ENCODE measurements around the gene PCLO. TPM values are rescaled to one million over a fixed set of nuclear protein-coding genes. Genes with fewer than 3 reads are reported as not detected.
A peak's percentile ranks its signal among the peaks of the same experiment; 100 is the strongest.

PCLO gene
- total RNA-seq, 4 donors from 2014 or later = 2.3 to 5.0 (median 2.7) TPM

DNA sequence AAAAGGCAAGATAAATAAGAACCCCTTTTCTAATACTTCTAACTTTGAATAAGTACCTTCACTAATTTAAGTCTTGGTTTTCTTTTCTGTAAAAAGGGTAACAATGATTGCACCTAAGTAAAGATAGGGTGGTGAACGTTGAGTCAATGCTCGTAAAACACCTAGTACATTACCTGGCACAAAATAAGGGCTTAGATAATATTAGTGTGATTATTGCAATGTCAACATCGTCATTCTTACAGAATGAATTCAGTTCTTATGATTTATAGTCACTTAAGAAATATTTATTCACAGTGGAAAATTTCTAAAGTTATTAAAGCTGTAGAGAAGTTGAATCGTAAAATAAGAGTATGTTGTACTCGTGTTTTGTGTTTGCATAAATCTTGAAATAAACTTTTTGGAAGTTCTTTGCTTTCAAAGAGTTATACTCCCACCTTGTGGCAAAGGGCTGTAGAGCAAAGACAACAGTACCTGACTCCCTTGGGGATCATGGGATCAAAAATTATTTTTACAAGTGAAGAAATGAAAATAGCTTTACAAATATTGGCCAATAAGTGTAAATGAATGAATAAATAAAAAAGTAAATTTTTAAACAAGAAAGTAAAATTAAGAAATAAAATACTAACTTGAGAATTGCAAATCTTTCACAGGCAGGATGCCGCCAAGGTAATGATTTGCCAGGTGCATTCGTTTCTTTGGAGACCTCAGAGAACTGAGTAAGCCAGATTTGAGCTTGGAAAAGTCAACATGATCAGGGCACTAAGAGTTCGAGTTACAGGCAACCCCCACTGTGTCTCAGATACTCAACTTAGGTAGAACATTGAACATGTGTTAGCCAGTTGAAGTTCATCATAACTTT, 433.3 kb downstream of the PCLO start:
- TF ChIP-seq, protein P1, sequence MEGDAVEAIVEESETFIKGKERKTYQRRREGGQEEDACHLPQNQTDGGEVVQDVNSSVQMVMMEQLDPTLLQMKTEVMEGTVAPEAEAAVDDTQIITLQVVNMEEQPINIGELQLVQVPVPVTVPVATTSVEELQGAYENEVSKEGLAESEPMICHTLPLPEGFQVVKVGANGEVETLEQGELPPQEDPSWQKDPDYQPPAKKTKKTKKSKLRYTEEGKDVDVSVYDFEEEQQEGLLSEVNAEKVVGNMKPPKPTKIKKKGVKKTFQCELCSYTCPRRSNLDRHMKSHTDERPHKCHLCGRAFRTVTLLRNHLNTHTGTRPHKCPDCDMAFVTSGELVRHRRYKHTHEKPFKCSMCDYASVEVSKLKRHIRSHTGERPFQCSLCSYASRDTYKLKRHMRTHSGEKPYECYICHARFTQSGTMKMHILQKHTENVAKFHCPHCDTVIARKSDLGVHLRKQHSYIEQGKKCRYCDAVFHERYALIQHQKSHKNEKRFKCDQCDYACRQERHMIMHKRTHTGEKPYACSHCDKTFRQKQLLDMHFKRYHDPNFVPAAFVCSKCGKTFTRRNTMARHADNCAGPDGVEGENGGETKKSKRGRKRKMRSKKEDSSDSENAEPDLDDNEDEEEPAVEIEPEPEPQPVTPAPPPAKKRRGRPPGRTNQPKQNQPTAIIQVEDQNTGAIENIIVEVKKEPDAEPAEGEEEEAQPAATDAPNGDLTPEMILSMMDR (IDR thresholded peaks at IDR 0.05) = peak; percentile 37 to 59 (median 43)
- TF ChIP-seq POLR2AphosphoS5 (IDR thresholded peaks at IDR 0.05) (no peak), EP300 (IDR thresholded peaks at IDR 0.05) (no peak), POLR2A (IDR thresholded peaks at IDR 0.05; ENCODE audit: low read depth) (no peak)
- Histone ChIP-seq H3K36me3 (no peaks in the 10 kb centered on the region), H3K4me3 (no peak overlapping the region), H3K27me3 (no peaks in the 10 kb centered on the region), H3K4me1 (no peaks in the 10 kb centered on the region), H3K9me3 (no peaks in the 10 kb centered on the region), H3K27ac (replicated peaks in 1 of 4) (no peak overlapping the region)
- 50% methylated on average over 8 of the region's 8 CpGs for WGBS
- intact Hi-C loops (cut with DNase I) = no loop called here
- DNase-seq (ENCODE audit: extremely low spot score) = no peak

GRCh38 chr7:82726038-82726800, 436.5 kb downstream of the PCLO start:
- no peaks in the 10 kb centered on the region for H3K9me3 ChIP-seq
- no peak overlapping the region for H3K27ac ChIP-seq (replicated peaks in 1 of 4)
- no peaks in the 10 kb centered on the region for H3K36me3 ChIP-seq
- H3K4me3 ChIP-seq = no peak overlapping the region
- WGBS = 82% methylated on average over 7 of the region's 7 CpGs
- no peak for DNase-seq (ENCODE audit: extremely low spot score)
- TF ChIP-seq, protein P1 (IDR thresholded peaks at IDR 0.05) = no peak
- TF ChIP-seq EP300 (IDR thresholded peaks at IDR 0.05) (no peak), POLR2AphosphoS5 (IDR thresholded peaks at IDR 0.05) (no peak), POLR2A (IDR thresholded peaks at IDR 0.05; ENCODE audit: low read depth) (no peak)
- no peaks in the 10 kb centered on the region for H3K27me3 ChIP-seq
- no peaks in the 10 kb centered on the region for H3K4me1 ChIP-seq
- intact Hi-C loops (cut with DNase I) = no loop called here

DNA sequence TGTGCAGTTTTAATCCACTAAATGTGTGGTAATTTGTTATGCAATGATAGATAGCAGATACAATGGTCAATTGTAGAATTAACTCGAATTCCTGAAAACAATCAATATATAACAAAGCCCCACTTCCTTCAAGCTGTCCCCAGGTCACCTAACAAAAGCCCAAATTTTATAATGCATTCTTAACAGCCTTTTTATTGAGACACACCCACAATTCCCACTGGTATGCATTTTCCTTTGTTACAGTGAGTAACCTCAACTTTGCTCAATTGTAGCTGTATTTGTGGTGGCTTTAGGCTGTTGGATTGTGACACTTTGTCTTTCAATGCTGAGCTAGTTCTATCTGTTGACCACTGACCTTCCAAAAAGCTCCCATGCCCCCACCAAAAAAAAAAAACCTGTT, 439.3 kb downstream of the PCLO start:
- intact Hi-C loops (cut with DNase I) = no loop called here
- TF ChIP-seq EP300 (IDR thresholded peaks at IDR 0.05) = no peak
- no peaks in the 10 kb centered on the region for H3K36me3 ChIP-seq
- no peaks in the 10 kb centered on the region for H3K4me1 ChIP-seq
- WGBS = 86% methylated on average over 1 of the region's 1 CpG
- no peaks in the 10 kb centered on the region for H3K27me3 ChIP-seq
- no peaks in the 10 kb centered on the region for H3K9me3 ChIP-seq
- no peak overlapping the region for H3K4me3 ChIP-seq
- no peak for DNase-seq (ENCODE audit: extremely low spot score)
- no peak overlapping the region for H3K27ac ChIP-seq (replicated peaks in 1 of 4)

DNA sequence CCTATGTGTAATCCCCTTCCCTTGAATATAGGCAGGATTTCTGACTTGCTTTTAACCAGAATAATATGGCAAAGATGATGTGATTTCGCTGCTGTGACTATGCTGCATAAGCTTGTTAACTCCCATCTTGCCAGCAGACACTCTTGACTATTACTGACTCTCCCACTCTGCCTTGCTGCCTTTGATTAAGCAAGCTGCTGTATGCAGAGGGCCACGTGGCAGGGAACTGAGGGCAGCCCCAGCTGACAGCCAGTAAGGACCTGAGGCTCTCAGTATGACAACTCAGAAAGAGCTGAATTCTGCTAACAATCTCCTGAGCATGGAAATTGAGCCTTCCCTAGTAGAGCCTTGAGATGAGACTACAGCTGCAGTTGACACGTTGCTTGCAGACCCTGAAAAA, 439.7 kb downstream of the PCLO start:
- no peaks in the 10 kb centered on the region for H3K36me3 ChIP-seq
- H3K4me1 ChIP-seq = no peaks in the 10 kb centered on the region
- intact Hi-C loops (cut with DNase I) = no loop called here
- H3K9me3 ChIP-seq = no peaks in the 10 kb centered on the region
- no peak overlapping the region for H3K27ac ChIP-seq (replicated peaks in 1 of 4)
- TF ChIP-seq, protein P1 (IDR thresholded peaks at IDR 0.05) = no peak
- TF ChIP-seq POLR2AphosphoS5 (IDR thresholded peaks at IDR 0.05) = no peak
- WGBS = 65% methylated on average over 3 of the region's 3 CpGs
- no peak overlapping the region for H3K4me3 ChIP-seq
- H3K27me3 ChIP-seq = no peaks in the 10 kb centered on the region
- no peak for DNase-seq (ENCODE audit: extremely low spot score)

GRCh38 chr7:82715344-82715743, 447.3 kb downstream of the PCLO start:
- Histone ChIP-seq H3K27ac (replicated peaks in 1 of 4) (no peak overlapping the region), H3K4me1 (no peaks in the 10 kb centered on the region), H3K4me3 (no peak overlapping the region), H3K36me3 (no peaks in the 10 kb centered on the region), H3K9me3 (no peaks in the 10 kb centered on the region), H3K27me3 (no peaks in the 10 kb centered on the region)
- 58% methylated on average over 2 of the region's 2 CpGs for WGBS
- DNase-seq (ENCODE audit: extremely low spot score) = no peak
- intact Hi-C loops (cut with DNase I) = no loop called here
- TF ChIP-seq POLR2A (IDR thresholded peaks at IDR 0.05; ENCODE audit: low read depth) = no peak
- no peak for TF ChIP-seq EP300 (IDR thresholded peaks at IDR 0.05)
- no peak for TF ChIP-seq POLR2AphosphoS5 (IDR thresholded peaks at IDR 0.05)

Data from esophagus muscularis mucosa (tissue), 4 donors.